IMR-90 (cell line): ENCODE data around the gene KIAA1614. TPM values are rescaled to one million over a fixed set of nuclear protein-coding genes. Genes with fewer than 3 reads are reported as not detected.

Source experiments
- ATAC-seq: fragments of 200-7000 bp; cut with Tn5 transposase; 2 replicates; pipeline ENCODE4 v1.9.1; 2020; ENCODE audit warnings: low read depth, mild to moderate bottlenecking, moderate library complexity
- BruUV-seq: library from RNA; stranded (reverse); fragments of 400-500 nt; replicated peaks from 2 replicates; lab custom pipeline; 2021; lab: Mats Ljungman, UMichigan
- CTCF ChIA-PET: fragments of 300-600 bp; formaldehyde crosslinking; extraction: SDS; loops from one replicate; lab custom pipeline; 2021; ENCODE audit warnings: antibody characterized with exemption; lab: Yijun Ruan, JAX
- POLR2A ChIA-PET: fragments of 300-600 bp; sonication (Branson Sonifier 250); formaldehyde crosslinking; loops from one replicate; lab custom pipeline; 2022; ENCODE audit warnings: antibody characterized with exemption; ENCODE audit not compliant: unreplicated experiment; lab: Charles Lee
- DNase-seq: peaks from one replicate; pipeline ENCODE4 v3.0.0; 2013
- H2AFZ ChIP-seq: replicated peaks from 2 replicates; pipeline ENCODE3; 2013; ENCODE audit warnings: low read length, mild to moderate bottlenecking; ENCODE audit not compliant: poor library complexity
- H2AK5ac ChIP-seq: 2 replicates; pipeline ENCODE4 v1.6.1; 2013; ENCODE audit warnings: low read depth, low read length, inconsistent platforms
- H2AK9ac ChIP-seq: replicated peaks from 2 replicates; pipeline ENCODE3; 2013; ENCODE audit warnings: mild to moderate bottlenecking, low read depth, low read length, moderate library complexity; ENCODE audit not compliant: poor library complexity
- H2BK120ac ChIP-seq: 2 replicates; pipeline ENCODE4 v1.6.1; 2013; ENCODE audit warnings: low read depth, low read length, inconsistent platforms
- H2BK15ac ChIP-seq: 3 replicates; pipeline ENCODE4 v1.6.1; 2013; ENCODE audit warnings: low read depth, low read length, inconsistent platforms
- H2BK20ac ChIP-seq: 2 replicates; pipeline ENCODE4 v1.6.1; 2013; ENCODE audit warnings: low read depth, mild to moderate bottlenecking, inconsistent platforms, low read length, moderate library complexity
- H2BK5ac ChIP-seq: 2 replicates; pipeline ENCODE4 v1.6.1; 2013; ENCODE audit warnings: mild to moderate bottlenecking, low read depth, low read length, inconsistent platforms; ENCODE audit not compliant: poor library complexity, severe bottlenecking
- H3K14ac ChIP-seq: replicated peaks from 2 replicates; pipeline ENCODE4 v1.6.1; 2013; ENCODE audit warnings: low read depth, low read length, inconsistent platforms
- H3K18ac ChIP-seq: 2 replicates; pipeline ENCODE4 v1.6.1; 2013; ENCODE audit warnings: low read depth, low read length, control low read depth
- H3K23ac ChIP-seq: 2 replicates; pipeline ENCODE4 v1.6.1; 2013; ENCODE audit warnings: low read depth, low read length, inconsistent platforms
- H3K27ac ChIP-seq: 2 replicates; pipeline ENCODE4 v1.5.1; 2013; ENCODE audit warnings: mild to moderate bottlenecking, control low read depth, low read length; ENCODE audit not compliant: insufficient read depth
- H3K27me3 ChIP-seq: 2 replicates; pipeline ENCODE4 v1.6.1; 2013; ENCODE audit warnings: low read length; ENCODE audit not compliant: control insufficient read depth, insufficient read depth
- H3K36me3 ChIP-seq: 2 replicates; pipeline ENCODE4 v1.6.1; 2013; ENCODE audit warnings: low read length, mixed read lengths; ENCODE audit not compliant: control insufficient read depth, insufficient read depth
- H3K4ac ChIP-seq: 2 replicates; pipeline ENCODE4 v1.6.1; 2013; ENCODE audit warnings: low read depth, low read length, inconsistent platforms
- H3K4me1 ChIP-seq: 2 replicates; pipeline ENCODE4 v1.6.1; 2013; ENCODE audit warnings: low read length, mixed read lengths; ENCODE audit not compliant: control insufficient read depth, insufficient read depth
- H3K4me2 ChIP-seq: 2 replicates; pipeline ENCODE4 v1.6.1; 2013; ENCODE audit warnings: low read depth, mild to moderate bottlenecking, control low read depth, low read length, moderate library complexity
- H3K4me3 ChIP-seq: 2 replicates; pipeline ENCODE4 v1.5.1; 2013; ENCODE audit warnings: low read depth, mild to moderate bottlenecking, control low read depth, low read length, moderate library complexity; ENCODE audit not compliant: insufficient read depth
- H3K56ac ChIP-seq: 2 replicates; pipeline ENCODE4 v1.6.1; 2013; ENCODE audit warnings: low read length, inconsistent platforms; ENCODE audit not compliant: insufficient read depth; ENCODE audit errors: extremely low read depth
- H3K79me1 ChIP-seq, 2 experiments: 2 replicates each; pipeline ENCODE4 v1.6.1; 2013; ENCODE audit warnings: low read length in 2 of 2, inconsistent platforms in 1 of 2, low read depth in 1 of 2
- H3K9ac ChIP-seq: 2 replicates; pipeline ENCODE4 v1.6.1; 2013; ENCODE audit warnings: low read depth, low read length, control low read depth
- H3K9me1 ChIP-seq: 2 replicates; pipeline ENCODE4 v1.6.1; 2013; ENCODE audit warnings: low read length, inconsistent platforms; ENCODE audit not compliant: insufficient read depth
- H3K9me3 ChIP-seq: 2 replicates; pipeline ENCODE4 v1.6.1; 2013; ENCODE audit warnings: low read length; ENCODE audit not compliant: control insufficient read depth, insufficient read depth
- H4K20me1 ChIP-seq: 2 replicates; pipeline ENCODE4 v1.6.1; 2013; ENCODE audit warnings: low read length, inconsistent platforms; ENCODE audit not compliant: insufficient read depth
- H4K5ac ChIP-seq: 2 replicates; pipeline ENCODE4 v1.6.1; 2013; ENCODE audit warnings: mild to moderate bottlenecking, low read depth, low read length, control low read depth
- H4K8ac ChIP-seq, 2 experiments: 2 replicates each; pipeline ENCODE4 v1.6.1; 2013; ENCODE audit warnings: low read depth in 2 of 2, low read length in 2 of 2, control low read depth in 1 of 2, inconsistent platforms in 1 of 2
- H4K91ac ChIP-seq: 2 replicates; pipeline ENCODE4 v1.6.1; 2013; ENCODE audit warnings: low read depth, low read length, inconsistent platforms; ENCODE audit not compliant: insufficient read depth
- FOS ChIP-seq: fragments of 150-350 bp; IDR thresholded peaks from 2 replicates; pipeline ENCODE4 v1.6.1; 2016; ENCODE audit warnings: low read depth, low read length
- MXI1 ChIP-seq: IDR thresholded peaks from 2 replicates; pipeline ENCODE4 v1.6.1; 2012; ENCODE audit warnings: low read depth, mild to moderate bottlenecking, low read length, moderate library complexity, borderline replicate concordance
- WGBS, 2 experiments: methylation state at CpG; one replicate each; pipeline versions ENCODE4 v1.1.5 to v1.1.7; 2013; ENCODE audit warnings: missing lambda C conversion rate in 2 of 2; ENCODE audit not compliant: insufficient read length in 1 of 2; ENCODE audit errors: extremely low coverage in 2 of 2; 5-methylcytosine and 5-hydroxymethylcytosine counted together
- dilution Hi-C: fragments of 300-500 bp; cut with HindIII; formaldehyde crosslinking; loops from one replicate; pipeline ENCODE4 v1.14.3; 2018; ENCODE audit warnings: low sequenced_read_pairs; ENCODE audit not compliant: unreplicated experiment
- in situ Hi-C: fragments of 300-500 bp; cut with MboI; formaldehyde crosslinking; loops from 3 replicates; pipeline ENCODE4 v1.14.3; 2019; ENCODE audit warnings: low sequenced_read_pairs, inconsistent platforms, mixed read lengths
- intact Hi-C: fragments of 100-400 bp; cut with micrococcal nuclease; formaldehyde crosslinking; loops from 2 replicates; pipeline ENCODE4 v1.10.0; 2022
- polyA plus RNA-seq, 3 experiments: library from polyadenylated mRNA; depleted of rRNA; stranded (reverse); fragments of >200 nt; gene quantifications; 2 replicates each; pipeline ENCODE4 v1.2.3, GENCODE V29; 2012; ENCODE audit warnings: low replicate concordance in 1 of 3
- total RNA-seq: library from RNA; depleted of rRNA; stranded (reverse); fragments of >200 nt; gene quantifications from 2 replicates; pipeline ENCODE4 v1.2.3, GENCODE V29; 2012

KIAA1614 gene
- total and polyA plus RNA-seq, 2 of the 4 experiments (the other 2 are of a cell fraction), result 1.8 to 3.5 TPM

- Histone ChIP-seq H3K9me1 (peaks cover 13% of the 10 kb centered on the region; the same call in 1 of the 2 replicates), H3K14ac (no peak overlapping the region), H3K9me3 (no peaks in the 10 kb centered on the region), H2AK9ac (no peak overlapping the region), H2BK5ac (no peak overlapping the region), H2AK5ac (no peak overlapping the region), H2BK120ac (no peak overlapping the region), H3K27me3 (no peaks in the 10 kb centered on the region), H4K20me1 (no peaks in the 10 kb centered on the region), H4K8ac (no peak overlapping the region), H3K79me1 (peaks cover 5 to 22% of the 10 kb centered on the region in 2 experiments), H3K9ac (no peak overlapping the region), H3K23ac (no peak overlapping the region), H3K4me2 (no peak overlapping the region), H3K56ac (no peak overlapping the region), H3K4ac (no peak overlapping the region), H3K36me3 (peaks cover 16% of the 10 kb centered on the region), H3K4me1 (peaks cover 10% of the 10 kb centered on the region), H3K18ac (no peak overlapping the region), H2AFZ (no peak overlapping the region), H3K27ac (no peak overlapping the region), H2BK20ac (no peak overlapping the region), H3K4me3 (no peak overlapping the region), H4K91ac (no peak overlapping the region), H4K5ac (no peak overlapping the region), H2BK15ac (no peak overlapping the region)
- intact Hi-C loops, result no loop called here
- ChIA-PET POLR2A (no interaction called here), CTCF (no interaction called here)
- WGBS, 2 experiments, result 67% methylated on average over 3 of the region's 5 CpGs; no CpG with 5 or more reads in 1 of the 2 experiments
- DNase-seq (no peak), ATAC-seq (no peak)
- BruUV-seq, result no TSS peak
- dilution Hi-C loops, result no loop called here
- in situ Hi-C loops, result no loop called here
- TF ChIP-seq FOS (no peak), MXI1 (no peak)
Observed at GRCh38 chr1:180951836-180952656, 39.3 kb downstream of the KIAA1614 start.
